ENCODE measurements around the gene MAP1B. TPM values are rescaled to one million over a fixed set of nuclear protein-coding genes. Genes with fewer than 3 reads are reported as not detected.

Gene MAP1B
- total and polyA plus RNA-seq, 2 donors from 2014 or later = 3.6 to 57.0 TPM

DNA sequence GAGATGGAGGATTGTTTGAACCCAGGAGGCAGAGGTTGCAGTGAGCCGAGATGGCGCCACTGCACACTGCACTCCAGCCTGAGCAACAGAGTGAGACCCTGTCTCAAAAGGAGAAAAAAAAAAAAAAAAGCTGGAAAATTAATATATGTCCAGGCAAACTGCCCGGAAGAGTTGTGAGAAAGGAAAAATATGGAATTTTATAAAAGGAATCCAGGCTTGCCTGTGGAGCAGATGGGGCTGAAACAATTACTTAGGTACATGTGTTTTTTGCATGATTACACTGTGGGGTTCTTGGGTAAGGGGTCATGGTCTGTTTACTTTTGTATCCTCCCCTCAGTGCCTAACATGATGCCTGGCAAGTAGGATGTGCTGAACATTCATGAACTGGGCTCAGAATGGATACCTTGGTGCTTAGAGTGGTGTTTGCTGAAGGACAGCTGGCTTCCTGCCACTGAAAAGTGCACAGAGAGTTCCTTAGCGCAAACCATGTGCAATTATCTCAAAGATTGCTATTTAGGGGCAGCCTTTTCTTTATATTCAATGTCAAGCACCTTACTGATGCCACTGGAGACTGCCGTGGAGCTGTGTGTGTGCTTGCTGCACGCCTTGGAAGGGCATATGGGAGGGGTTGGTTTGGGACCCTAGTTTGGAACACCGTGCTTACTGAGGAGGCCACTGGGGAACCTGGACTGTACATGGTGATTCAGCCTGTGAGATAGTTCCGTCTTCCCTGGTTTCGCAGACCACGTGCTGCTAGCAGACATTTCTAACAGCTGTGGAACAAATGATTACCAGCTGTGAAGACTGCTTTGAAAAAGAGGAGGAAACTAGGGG lies 78.4 kb downstream of the MAP1B start:
- TF ChIP-seq, protein P1, sequence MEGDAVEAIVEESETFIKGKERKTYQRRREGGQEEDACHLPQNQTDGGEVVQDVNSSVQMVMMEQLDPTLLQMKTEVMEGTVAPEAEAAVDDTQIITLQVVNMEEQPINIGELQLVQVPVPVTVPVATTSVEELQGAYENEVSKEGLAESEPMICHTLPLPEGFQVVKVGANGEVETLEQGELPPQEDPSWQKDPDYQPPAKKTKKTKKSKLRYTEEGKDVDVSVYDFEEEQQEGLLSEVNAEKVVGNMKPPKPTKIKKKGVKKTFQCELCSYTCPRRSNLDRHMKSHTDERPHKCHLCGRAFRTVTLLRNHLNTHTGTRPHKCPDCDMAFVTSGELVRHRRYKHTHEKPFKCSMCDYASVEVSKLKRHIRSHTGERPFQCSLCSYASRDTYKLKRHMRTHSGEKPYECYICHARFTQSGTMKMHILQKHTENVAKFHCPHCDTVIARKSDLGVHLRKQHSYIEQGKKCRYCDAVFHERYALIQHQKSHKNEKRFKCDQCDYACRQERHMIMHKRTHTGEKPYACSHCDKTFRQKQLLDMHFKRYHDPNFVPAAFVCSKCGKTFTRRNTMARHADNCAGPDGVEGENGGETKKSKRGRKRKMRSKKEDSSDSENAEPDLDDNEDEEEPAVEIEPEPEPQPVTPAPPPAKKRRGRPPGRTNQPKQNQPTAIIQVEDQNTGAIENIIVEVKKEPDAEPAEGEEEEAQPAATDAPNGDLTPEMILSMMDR (IDR thresholded peaks at IDR 0.05; ENCODE audit: borderline replicate concordance, extremely low read depth, insufficient read depth) = no peak
- Histone ChIP-seq H3K27ac (ENCODE audit: low read depth in 2 of 2, low read length in 2 of 2) (no peak overlapping the region), H3K36me3 (ENCODE audit: control insufficient read depth in 2 of 3, insufficient read depth in 3 of 3, low read length in 3 of 3) (no peaks in the 10 kb centered on the region), H3K27me3 (ENCODE audit: control insufficient read depth, insufficient read depth, low read length) (no peaks in the 10 kb centered on the region), H3K4me3 (ENCODE audit: low read length in 3 of 3) (no peak overlapping the region), H3K9me3 (ENCODE audit: control insufficient read depth in 2 of 3, insufficient read depth in 1 of 3, low read length in 3 of 3) (no peaks in the 10 kb centered on the region), H3K9ac (ENCODE audit: low read length in 3 of 3) (no peak overlapping the region), H3K4me1 (ENCODE audit: control insufficient read depth in 2 of 3, insufficient read depth in 2 of 3, low read depth in 1 of 3, low read length in 3 of 3) (no peaks in the 10 kb centered on the region)
- FAIRE-seq (no peak), DNase-seq (no peak)
- intact Hi-C loops (cut with DNase I) = no loop called here

DNA sequence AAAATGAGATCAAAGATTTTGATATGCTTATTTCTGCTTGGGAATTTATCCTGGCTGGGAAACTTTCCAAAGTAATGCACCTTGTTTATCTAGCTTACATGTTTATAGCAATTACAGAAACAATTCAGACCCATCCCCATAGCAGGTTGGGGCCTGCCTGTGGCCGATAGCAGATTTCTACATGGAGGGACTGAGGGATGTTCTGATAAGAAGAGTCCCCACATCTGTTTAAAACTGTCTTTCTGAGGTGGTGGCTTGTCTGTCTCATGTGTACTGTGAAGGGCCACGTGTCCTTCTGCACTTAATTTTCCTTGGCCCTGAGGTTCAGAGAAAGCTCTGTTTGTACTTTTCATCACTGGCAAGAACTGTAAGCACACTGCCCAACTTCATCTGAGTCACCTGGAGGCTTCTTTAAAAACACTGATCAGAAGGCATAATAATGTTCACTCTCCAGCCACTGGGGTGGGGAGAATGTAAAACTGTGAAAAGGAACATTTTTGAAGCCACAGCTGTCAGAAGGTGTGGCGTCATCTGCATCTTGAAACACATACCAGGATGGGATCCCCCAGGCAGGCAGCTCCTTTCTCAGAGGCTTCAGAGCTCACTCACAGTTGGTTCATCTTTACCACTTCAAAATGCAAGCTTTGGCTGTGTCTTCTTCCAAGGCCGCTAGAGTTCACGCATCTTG lies 80.3 kb downstream of the MAP1B start:
- FAIRE-seq (no peak), DNase-seq (no peak)
- intact Hi-C loops (cut with DNase I) = no loop called here
- TF ChIP-seq, protein P1 (IDR thresholded peaks at IDR 0.05; ENCODE audit: borderline replicate concordance, extremely low read depth, insufficient read depth) = no peak
- Histone ChIP-seq H3K9ac (ENCODE audit: low read length in 3 of 3) (no peak overlapping the region), H3K27ac (ENCODE audit: low read depth in 2 of 2, low read length in 2 of 2) (no peak overlapping the region), H3K36me3 (ENCODE audit: control insufficient read depth in 2 of 3, insufficient read depth in 3 of 3, low read length in 3 of 3) (no peaks in the 10 kb centered on the region), H3K4me3 (ENCODE audit: low read length in 3 of 3) (no peak overlapping the region), H3K9me3 (ENCODE audit: control insufficient read depth in 2 of 3, insufficient read depth in 1 of 3, low read length in 3 of 3) (no peaks in the 10 kb centered on the region), H3K27me3 (ENCODE audit: control insufficient read depth, insufficient read depth, low read length) (no peaks in the 10 kb centered on the region), H3K4me1 (ENCODE audit: control insufficient read depth in 2 of 3, insufficient read depth in 2 of 3, low read depth in 1 of 3, low read length in 3 of 3) (no peaks in the 10 kb centered on the region)

DNA sequence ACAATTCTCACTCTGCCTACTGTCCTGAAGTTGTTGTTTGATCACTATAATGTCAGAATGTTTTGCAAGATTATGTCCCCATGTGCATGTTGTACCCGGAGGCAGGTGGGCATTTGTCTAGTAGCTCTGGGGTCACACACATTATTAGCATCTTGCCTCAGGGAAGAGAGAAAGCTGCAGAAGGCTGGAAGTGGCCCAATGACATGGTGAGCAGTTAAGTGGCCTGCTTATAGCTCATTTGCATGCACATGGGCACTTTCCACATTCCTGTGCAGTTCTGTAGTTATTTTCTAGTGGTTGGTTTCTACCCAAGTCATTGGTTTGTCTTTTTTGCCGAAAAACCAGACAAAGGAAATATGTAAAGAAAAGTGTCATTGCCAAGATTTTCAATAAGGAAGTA lies 80.9 kb downstream of the MAP1B start:
- DNase-seq = peak in 1 of 5 donors; percentile 15
- intact Hi-C loops (cut with DNase I) = no loop called here
- TF ChIP-seq, protein P1 (IDR thresholded peaks at IDR 0.05; ENCODE audit: borderline replicate concordance, extremely low read depth, insufficient read depth) = no peak
- Histone ChIP-seq H3K27ac (ENCODE audit: low read depth in 2 of 2, low read length in 2 of 2) (no peak overlapping the region), H3K9me3 (ENCODE audit: control insufficient read depth in 2 of 3, insufficient read depth in 1 of 3, low read length in 3 of 3) (no peaks in the 10 kb centered on the region), H3K27me3 (ENCODE audit: control insufficient read depth, insufficient read depth, low read length) (no peaks in the 10 kb centered on the region), H3K9ac (ENCODE audit: low read length in 3 of 3) (no peak overlapping the region), H3K4me3 (ENCODE audit: low read length in 3 of 3) (no peak overlapping the region), H3K4me1 (ENCODE audit: control insufficient read depth in 2 of 3, insufficient read depth in 2 of 3, low read depth in 1 of 3, low read length in 3 of 3) (no peaks in the 10 kb centered on the region), H3K36me3 (ENCODE audit: control insufficient read depth in 2 of 3, insufficient read depth in 3 of 3, low read length in 3 of 3) (no peaks in the 10 kb centered on the region)
- FAIRE-seq = no peak

All from kidney (tissue), 14 donors.